ENCODE results near the gene SPEG.

DNA sequence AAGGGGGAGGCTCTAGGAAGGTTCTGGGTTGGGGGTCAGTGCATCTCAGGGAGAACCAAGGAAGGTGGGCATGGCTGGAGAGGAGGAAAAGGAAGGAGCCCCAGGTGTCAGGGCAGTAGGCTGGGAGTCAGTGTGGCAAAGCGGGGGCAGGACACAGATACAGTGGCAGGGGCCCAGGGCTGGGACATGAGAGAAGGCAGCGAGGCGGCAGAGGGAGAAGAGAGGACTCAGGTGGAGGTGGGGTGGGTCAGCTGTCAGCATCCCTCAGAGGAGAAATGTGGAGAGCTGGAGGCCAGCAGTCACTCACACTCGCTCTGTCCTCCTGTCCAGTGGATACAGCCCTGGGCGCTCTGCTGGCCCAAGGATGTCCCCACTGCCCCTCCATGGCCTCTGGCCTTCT, 58.4 kb downstream of the SPEG start:
- TF ChIP-seq, protein P1, sequence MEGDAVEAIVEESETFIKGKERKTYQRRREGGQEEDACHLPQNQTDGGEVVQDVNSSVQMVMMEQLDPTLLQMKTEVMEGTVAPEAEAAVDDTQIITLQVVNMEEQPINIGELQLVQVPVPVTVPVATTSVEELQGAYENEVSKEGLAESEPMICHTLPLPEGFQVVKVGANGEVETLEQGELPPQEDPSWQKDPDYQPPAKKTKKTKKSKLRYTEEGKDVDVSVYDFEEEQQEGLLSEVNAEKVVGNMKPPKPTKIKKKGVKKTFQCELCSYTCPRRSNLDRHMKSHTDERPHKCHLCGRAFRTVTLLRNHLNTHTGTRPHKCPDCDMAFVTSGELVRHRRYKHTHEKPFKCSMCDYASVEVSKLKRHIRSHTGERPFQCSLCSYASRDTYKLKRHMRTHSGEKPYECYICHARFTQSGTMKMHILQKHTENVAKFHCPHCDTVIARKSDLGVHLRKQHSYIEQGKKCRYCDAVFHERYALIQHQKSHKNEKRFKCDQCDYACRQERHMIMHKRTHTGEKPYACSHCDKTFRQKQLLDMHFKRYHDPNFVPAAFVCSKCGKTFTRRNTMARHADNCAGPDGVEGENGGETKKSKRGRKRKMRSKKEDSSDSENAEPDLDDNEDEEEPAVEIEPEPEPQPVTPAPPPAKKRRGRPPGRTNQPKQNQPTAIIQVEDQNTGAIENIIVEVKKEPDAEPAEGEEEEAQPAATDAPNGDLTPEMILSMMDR (IDR thresholded peaks at IDR 0.05; ENCODE audit: extremely low read depth in 1 of 2, insufficient read depth in 1 of 2, low read depth in 1 of 2, low read length in 2 of 2) = no peak
- TF ChIP-seq POLR2A (IDR thresholded peaks at IDR 0.05; ENCODE audit: low read depth, low read length) = no peak
- TF ChIP-seq JUN (IDR thresholded peaks at IDR 0.05; ENCODE audit: borderline replicate concordance, insufficient read depth, insufficient read length, low read depth) = no peak
